GM19240 (cell line): ENCODE measurements around the gene DHFR.
"Not testable (repeated sequence)": the region's sequence is repeated elsewhere in the genome, so short reads cannot be mapped to it uniquely, and the experiment has no call there.

Experiments
- DNase-seq: peaks from one replicate; pipeline ENCODE4 v3.0.0; 2011; ENCODE audit warnings: low spot score; ENCODE audit not compliant: insufficient read length

DHFR gene

GRCh38 chr5:80597500-80597899 is 57.3 kb downstream of the DHFR start:
- no peak for DNase-seq

- DNase-seq = no peak
These were observed 60.0 kb downstream of the DHFR start for GRCh38 chr5:80594810-80595209.

GRCh38 chr5:80592761-80593160 is 62.0 kb downstream of the DHFR start:
- DNase-seq = no peak

- no peak for DNase-seq
These were observed 62.7 kb downstream of the DHFR start for GRCh38 chr5:80592105-80592504.

- no peak for DNase-seq
These were observed 63.4 kb downstream of the DHFR start for GRCh38 chr5:80591352-80591751.

- no peak for DNase-seq
These were observed 64.0 kb downstream of the DHFR start for GRCh38 chr5:80590766-80591165.

- DNase-seq = no peak
These were observed 65.8 kb downstream of the DHFR start for GRCh38 chr5:80588858-80589540.

- no peak for DNase-seq
These were observed 70.0 kb downstream of the DHFR start for GRCh38 chr5:80584770-80585169.

- not testable (repeated sequence) for DNase-seq
These were observed 74.5 kb downstream of the DHFR start for GRCh38 chr5:80580291-80580690.

GRCh38 chr5:80579050-80579449 is 75.7 kb downstream of the DHFR start:
- DNase-seq = no peak

GRCh38 chr5:80577707-80578106 is 77.1 kb downstream of the DHFR start:
- DNase-seq = no peak

GRCh38 chr5:80576383-80576782 is 78.4 kb downstream of the DHFR start:
- DNase-seq = no peak
